OCI-M2 (cell line): Measurements from ENCODE around the gene GALR2.

Source experiments
- DNase-seq: peaks from one replicate; lab custom pipeline; 2025; ENCODE audit not compliant: unreplicated experiment; lab: John Stamatoyannopoulos, UW

The GALR2 gene

GRCh38 chr17:76124582-76125390, 50.2 kb downstream of the GALR2 start:
- DNase-seq, result no peak

DNA sequence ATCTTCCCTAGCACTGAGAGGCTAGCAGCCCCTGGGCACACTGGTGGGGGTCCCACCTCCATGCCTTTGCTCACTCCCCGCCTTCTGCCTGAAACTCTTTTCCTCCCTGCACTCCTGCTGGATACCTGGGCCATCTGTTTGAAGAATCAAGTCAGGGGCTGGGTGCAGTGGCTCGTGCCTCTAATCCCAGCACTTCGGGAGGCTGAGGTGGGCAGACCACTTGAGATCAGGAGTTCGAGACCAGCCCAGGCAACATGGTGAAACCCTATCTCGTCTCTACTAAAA, 50.8 kb downstream of the GALR2 start:
- DNase-seq, result no peak

DNA sequence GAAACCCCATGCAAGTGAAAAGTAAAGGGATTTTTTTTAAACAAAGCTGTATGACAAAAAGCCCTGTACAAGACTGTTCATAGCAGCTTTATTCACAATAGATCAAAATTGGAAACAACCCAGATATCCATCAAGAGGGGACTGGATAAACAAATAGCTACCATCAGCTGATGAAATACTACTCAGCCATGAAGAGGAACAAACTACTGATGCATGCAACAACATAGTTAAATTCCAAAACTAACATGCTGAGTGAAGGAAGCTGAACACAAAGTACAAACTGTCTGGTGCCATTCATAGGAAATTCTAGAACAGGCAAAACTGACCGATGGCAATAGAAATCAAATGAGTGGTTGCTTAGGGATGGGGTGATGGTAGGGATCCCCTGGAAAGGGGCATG, 51.3 kb downstream of the GALR2 start:
- no peak for DNase-seq
